IPS DF 6.9 (cell line): Measurements from ENCODE around the gene FPR1.

ENCODE experiments used
- DNase-seq: peaks from one replicate; pipeline ENCODE4 v3.0.0-alpha.2; 2013; ENCODE audit warnings: low read depth, low spot score
- H3K27ac ChIP-seq: one replicate; pipeline ENCODE4 v1.5.1; 2013; ENCODE audit warnings: low read length, control low read depth
- H3K27me3 ChIP-seq: 2 replicates; pipeline ENCODE4 v1.6.1; 2013; ENCODE audit warnings: mild to moderate bottlenecking, low read length; ENCODE audit not compliant: control insufficient read depth, insufficient read depth
- H3K36me3 ChIP-seq: 2 replicates; pipeline ENCODE4 v1.6.1; 2013; ENCODE audit warnings: low read length; ENCODE audit not compliant: control insufficient read depth, insufficient read depth
- H3K4me1 ChIP-seq: 2 replicates; pipeline ENCODE4 v1.6.1; 2013; ENCODE audit warnings: low read length; ENCODE audit not compliant: control insufficient read depth, insufficient read depth
- H3K4me3 ChIP-seq: 2 replicates; pipeline ENCODE4 v1.5.1; 2013; ENCODE audit warnings: mild to moderate bottlenecking, low read length
- H3K9me3 ChIP-seq: 2 replicates; pipeline ENCODE4 v1.6.1; 2013; ENCODE audit warnings: low read length, inconsistent platforms; ENCODE audit not compliant: control insufficient read depth, insufficient read depth
- WGBS: extraction: QIAGEN DNeasy Blood & Tissue Kit; methylation state at CpG from one replicate; pipeline ENCODE4 v1.1.7; 2013; ENCODE audit warnings: mixed read lengths, missing lambda C conversion rate; ENCODE audit not compliant: insufficient read length, insufficient coverage; 5-methylcytosine and 5-hydroxymethylcytosine counted together

FPR1 gene

DNA sequence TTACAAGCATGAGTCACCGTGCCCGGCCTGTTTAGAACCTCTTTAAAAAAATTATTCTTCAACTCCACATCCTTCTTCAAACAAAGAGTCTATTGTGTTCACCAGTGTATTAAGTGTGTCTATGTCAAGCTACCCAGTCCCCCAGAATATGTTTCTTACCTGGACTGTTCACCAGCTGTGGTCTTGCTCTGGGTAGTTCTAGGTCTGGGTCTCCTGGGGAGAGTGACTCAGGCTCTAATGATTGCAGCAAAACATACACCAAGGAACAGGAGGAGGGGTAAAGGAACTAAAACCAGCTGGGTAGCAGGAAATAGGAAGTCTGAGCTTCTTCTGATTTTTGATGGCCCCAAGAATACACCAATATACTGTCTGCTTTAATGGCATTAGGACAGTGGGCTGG is at the start of gene FPR1:
Gene FPR1, minus strand, starts transcription at position 224 of the 400 bp plus-strand sequence. CDS start 4,884 bp downstream, outside the sequence.
- H3K4me3 ChIP-seq: no peak within 1 kb of the TSS
- H3K9me3 ChIP-seq: no peaks in the 10 kb centered on the region
- no peak within 1 kb of the TSS for H3K27ac ChIP-seq
- H3K36me3 ChIP-seq: no peaks in the 10 kb centered on the region
- no peaks in the 10 kb centered on the region for H3K27me3 ChIP-seq
- WGBS: no CpG with 5 or more reads among the region's 2 CpGs
- no peak for DNase-seq
- no peaks in the 10 kb centered on the region for H3K4me1 ChIP-seq

- Histone ChIP-seq H3K9me3 (no peaks in the 10 kb centered on the region), H3K36me3 (no peaks in the 10 kb centered on the region), H3K4me1 (no peaks in the 10 kb centered on the region), H3K27ac (no peak overlapping the region), H3K27me3 (no peaks in the 10 kb centered on the region), H3K4me3 (no peak overlapping the region)
- DNase-seq: no peak
- WGBS: no CpG with 5 or more reads among the region's 7 CpGs
Measured at GRCh38 chr19:51800473-51801244, 49.0 kb upstream of the FPR1 start.

DNA sequence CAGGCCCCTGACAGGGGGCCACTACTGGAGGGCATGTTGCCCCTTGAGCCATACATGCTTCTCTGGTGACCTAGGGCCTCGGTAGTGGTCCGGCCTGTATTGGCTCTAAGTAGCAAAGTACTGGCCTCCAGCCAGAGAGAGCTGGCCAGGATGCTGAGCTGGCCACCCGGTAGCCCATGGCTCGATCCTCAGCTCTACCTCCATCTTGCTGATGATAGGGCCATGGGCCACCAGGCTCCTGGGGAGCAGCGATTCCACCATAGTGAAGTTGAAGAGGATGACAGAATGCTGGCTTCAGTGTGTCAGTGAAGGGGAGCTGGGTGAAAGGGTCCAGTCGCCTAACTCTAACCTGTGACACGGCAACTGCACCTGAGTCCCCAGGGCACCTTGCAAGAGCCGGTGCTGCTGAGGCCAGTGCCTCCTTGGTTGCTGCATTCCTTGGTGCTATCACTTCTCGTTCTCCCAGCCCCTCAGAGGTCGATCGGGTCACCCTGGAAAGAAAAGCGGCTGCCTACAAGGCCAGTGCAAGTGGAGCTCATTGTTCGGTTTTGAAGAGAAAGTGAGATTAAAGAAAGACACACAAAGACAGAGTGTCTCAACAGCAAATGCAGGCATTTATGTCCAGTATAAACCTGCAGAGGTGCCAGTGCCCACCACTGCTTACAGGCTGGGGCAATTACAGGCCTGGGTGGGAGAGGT is 48.2 kb upstream of the FPR1 start:
- no peak for DNase-seq
- no peak overlapping the region for H3K27ac ChIP-seq
- no CpG with 5 or more reads among the region's 13 CpGs for WGBS
- H3K4me1 ChIP-seq: no peaks in the 10 kb centered on the region
- no peaks in the 10 kb centered on the region for H3K27me3 ChIP-seq
- no peaks in the 10 kb centered on the region for H3K36me3 ChIP-seq
- no peak overlapping the region for H3K4me3 ChIP-seq
- no peaks in the 10 kb centered on the region for H3K9me3 ChIP-seq

DNA sequence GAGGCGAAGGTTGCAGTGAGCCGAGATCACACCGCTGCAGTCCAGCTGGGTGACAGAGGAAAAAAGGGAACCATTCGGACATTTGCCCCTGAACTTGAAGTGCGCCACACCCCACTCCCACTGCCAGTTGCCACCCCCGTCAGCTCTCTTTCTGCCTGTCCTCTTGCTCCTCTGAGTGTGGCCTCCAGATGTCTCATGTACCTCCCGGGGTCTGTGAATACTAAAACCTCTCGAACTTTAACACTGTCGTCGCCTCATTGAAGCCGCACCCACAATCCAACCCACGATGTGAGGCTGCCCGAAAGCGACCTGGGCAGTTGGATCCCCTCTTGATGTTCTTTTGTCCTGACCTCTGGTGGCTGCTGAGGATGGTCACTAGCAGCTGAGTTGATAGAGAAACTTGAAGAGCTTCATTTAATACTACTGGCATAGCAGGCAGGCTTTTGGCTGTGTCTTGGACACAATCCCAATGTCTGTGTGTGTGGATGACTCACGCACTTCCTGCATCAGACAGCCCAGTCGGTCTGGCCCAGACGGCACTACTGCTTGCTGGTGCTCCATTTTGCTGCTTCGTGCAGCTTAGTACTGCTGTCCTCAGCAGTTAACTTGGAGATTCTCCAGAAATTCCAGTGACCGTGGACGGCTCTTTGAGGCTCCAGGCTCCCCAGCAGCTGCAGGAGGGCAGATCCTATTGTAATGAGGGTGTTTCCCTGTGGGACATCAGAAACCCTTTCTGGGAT is 47.5 kb upstream of the FPR1 start:
- Histone ChIP-seq H3K4me3 (no peak overlapping the region), H3K27me3 (no peaks in the 10 kb centered on the region), H3K36me3 (no peaks in the 10 kb centered on the region), H3K27ac (no peak overlapping the region), H3K9me3 (no peaks in the 10 kb centered on the region), H3K4me1 (no peaks in the 10 kb centered on the region)
- DNase-seq: no peak
- WGBS: no CpG with 5 or more reads among the region's 20 CpGs

- no peaks in the 10 kb centered on the region for H3K9me3 ChIP-seq
- WGBS: no CpG with 5 or more reads among the region's 3 CpGs
- no peak for DNase-seq
- H3K4me1 ChIP-seq: no peaks in the 10 kb centered on the region
- H3K27ac ChIP-seq: no peak overlapping the region
- H3K27me3 ChIP-seq: no peaks in the 10 kb centered on the region
- H3K4me3 ChIP-seq: no peak overlapping the region
- no peaks in the 10 kb centered on the region for H3K36me3 ChIP-seq
Measured at GRCh38 chr19:51798062-51798461, 46.4 kb upstream of the FPR1 start.

DNA sequence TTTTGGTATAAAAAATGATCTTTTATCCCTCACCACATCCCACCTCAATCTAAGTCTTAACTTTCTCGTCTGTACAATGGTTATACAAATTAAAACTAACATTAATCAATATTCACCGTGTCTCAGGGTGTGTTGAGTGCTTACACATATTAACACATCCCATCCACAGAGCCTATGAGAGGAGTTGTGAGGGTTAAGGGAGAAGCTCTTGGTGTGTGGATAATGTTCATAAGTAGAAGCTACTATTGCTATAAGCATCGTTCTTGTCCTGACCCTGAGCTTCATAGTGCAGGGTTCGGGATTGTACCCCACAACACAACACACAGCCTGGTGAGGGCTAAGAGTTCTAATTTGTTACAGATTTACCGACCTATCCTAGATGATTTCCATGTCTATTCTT is 45.8 kb upstream of the FPR1 start:
- no peaks in the 10 kb centered on the region for H3K27me3 ChIP-seq
- no peaks in the 10 kb centered on the region for H3K9me3 ChIP-seq
- H3K4me3 ChIP-seq: no peak overlapping the region
- no peaks in the 10 kb centered on the region for H3K4me1 ChIP-seq
- no peaks in the 10 kb centered on the region for H3K36me3 ChIP-seq
- WGBS: 100% methylated on average over 2 of the region's 5 CpGs
- H3K27ac ChIP-seq: no peak overlapping the region
- DNase-seq: no peak

GRCh38 chr19:51796195-51796679 is 44.6 kb upstream of the FPR1 start:
- Histone ChIP-seq H3K4me1 (no peaks in the 10 kb centered on the region), H3K9me3 (no peaks in the 10 kb centered on the region), H3K27me3 (no peaks in the 10 kb centered on the region), H3K36me3 (no peaks in the 10 kb centered on the region), H3K27ac (no peak overlapping the region), H3K4me3 (no peak overlapping the region)
- WGBS: 100% methylated on average over 2 of the region's 8 CpGs
- DNase-seq: no peak

DNA sequence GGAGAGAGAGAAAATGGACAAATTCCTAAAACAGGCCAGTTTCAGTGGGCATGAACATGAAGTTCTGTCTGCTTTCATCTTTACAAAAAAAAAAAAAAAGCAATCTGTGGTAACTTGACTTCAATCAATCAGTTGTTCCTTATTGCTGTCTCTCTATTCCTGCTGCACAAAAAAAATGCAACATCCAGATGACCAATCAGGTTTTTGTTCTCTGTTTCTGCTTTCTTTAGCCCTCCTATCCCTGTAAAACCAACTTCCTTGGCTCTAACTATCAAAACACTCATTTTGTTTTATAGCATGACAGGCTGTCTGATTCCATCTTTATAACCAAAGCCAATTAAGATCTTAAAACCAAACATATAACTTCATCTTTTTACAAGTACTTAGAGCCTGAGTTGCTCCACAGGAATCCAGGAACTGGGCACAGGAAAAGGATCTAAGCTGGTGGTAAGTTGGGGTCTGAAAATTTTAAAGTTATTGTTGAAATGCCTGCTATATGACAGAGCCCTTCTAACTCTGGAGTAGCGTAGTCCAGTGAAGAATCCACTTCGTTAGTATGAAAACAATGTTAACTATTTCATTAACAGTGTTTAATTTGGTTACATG is 43.3 kb upstream of the FPR1 start, which contains the start of gene FPR3:
Gene FPR3, plus strand, starts transcription at position 273 of the 606 bp plus-strand sequence. CDS start 28,592 bp downstream, outside the sequence.
- no CpG with 5 or more reads among the region's 2 CpGs for WGBS
- Histone ChIP-seq H3K4me3 (no peak within 1 kb of the TSS), H3K4me1 (no peaks in the 10 kb centered on the region), H3K27me3 (no peaks in the 10 kb centered on the region), H3K27ac (no peak within 1 kb of the TSS), H3K36me3 (no peaks in the 10 kb centered on the region), H3K9me3 (no peaks in the 10 kb centered on the region)
- DNase-seq: no peak

GRCh38 chr19:51793994-51794393 is 42.3 kb upstream of the FPR1 start:
- no peak for DNase-seq
- Histone ChIP-seq H3K4me3 (no peak overlapping the region), H3K36me3 (no peaks in the 10 kb centered on the region), H3K27ac (no peak overlapping the region), H3K27me3 (no peaks in the 10 kb centered on the region), H3K4me1 (no peaks in the 10 kb centered on the region), H3K9me3 (no peaks in the 10 kb centered on the region)
- WGBS: no CpG with 5 or more reads among the region's 2 CpGs

- Histone ChIP-seq H3K4me1 (no peaks in the 10 kb centered on the region), H3K27ac (no peak overlapping the region), H3K36me3 (no peaks in the 10 kb centered on the region), H3K9me3 (no peaks in the 10 kb centered on the region), H3K4me3 (no peak overlapping the region), H3K27me3 (no peaks in the 10 kb centered on the region)
- DNase-seq: no peak
- no CpG with 5 or more reads among the region's 2 CpGs for WGBS
Measured at GRCh38 chr19:51792932-51793331, 41.3 kb upstream of the FPR1 start.
